ENCODE measurements around the gene FOLH1.
"Not testable (repeated sequence)": the region's sequence is repeated elsewhere in the genome, so short reads cannot be mapped to it uniquely, and the experiment has no call there.

DNA sequence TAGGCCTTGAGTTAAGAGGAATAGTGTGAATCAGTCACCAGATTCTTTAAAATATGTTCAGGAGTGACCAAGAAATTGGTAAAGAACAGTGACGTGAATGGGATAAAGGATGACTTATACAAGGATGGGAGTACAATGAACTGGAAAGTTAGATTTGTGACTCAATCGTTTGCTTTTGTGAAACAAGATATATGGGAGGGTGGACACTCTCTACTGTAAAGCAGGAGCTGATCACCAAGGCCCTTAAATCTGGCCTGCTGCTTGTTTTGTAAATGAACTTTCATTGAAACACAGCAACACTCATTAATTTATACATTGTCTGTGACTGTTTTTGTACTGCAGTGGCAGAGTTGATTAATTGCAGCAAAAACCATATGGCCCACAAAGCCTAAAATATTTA is 46.7 kb upstream of the FOLH1 start:
- not testable (repeated sequence) for TF ChIP-seq EZH2 (IDR thresholded peaks at IDR 0.05; ENCODE audit: borderline replicate concordance, low read depth, low read length, severe bottlenecking)
- TF ChIP-seq, protein P1, sequence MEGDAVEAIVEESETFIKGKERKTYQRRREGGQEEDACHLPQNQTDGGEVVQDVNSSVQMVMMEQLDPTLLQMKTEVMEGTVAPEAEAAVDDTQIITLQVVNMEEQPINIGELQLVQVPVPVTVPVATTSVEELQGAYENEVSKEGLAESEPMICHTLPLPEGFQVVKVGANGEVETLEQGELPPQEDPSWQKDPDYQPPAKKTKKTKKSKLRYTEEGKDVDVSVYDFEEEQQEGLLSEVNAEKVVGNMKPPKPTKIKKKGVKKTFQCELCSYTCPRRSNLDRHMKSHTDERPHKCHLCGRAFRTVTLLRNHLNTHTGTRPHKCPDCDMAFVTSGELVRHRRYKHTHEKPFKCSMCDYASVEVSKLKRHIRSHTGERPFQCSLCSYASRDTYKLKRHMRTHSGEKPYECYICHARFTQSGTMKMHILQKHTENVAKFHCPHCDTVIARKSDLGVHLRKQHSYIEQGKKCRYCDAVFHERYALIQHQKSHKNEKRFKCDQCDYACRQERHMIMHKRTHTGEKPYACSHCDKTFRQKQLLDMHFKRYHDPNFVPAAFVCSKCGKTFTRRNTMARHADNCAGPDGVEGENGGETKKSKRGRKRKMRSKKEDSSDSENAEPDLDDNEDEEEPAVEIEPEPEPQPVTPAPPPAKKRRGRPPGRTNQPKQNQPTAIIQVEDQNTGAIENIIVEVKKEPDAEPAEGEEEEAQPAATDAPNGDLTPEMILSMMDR (IDR thresholded peaks at IDR 0.05; ENCODE audit: borderline replicate concordance, extremely low read depth, low read length, poor library complexity, severe bottlenecking), result not testable (repeated sequence)
